H1 (cell line): ENCODE data around the gene FBXO39. TPM values are rescaled to one million over a fixed set of nuclear protein-coding genes. Genes with fewer than 3 reads are reported as not detected.

Experiments used
- CTCF ChIA-PET: fragments of 300-600 bp; sonication (Branson Sonifier 250); formaldehyde crosslinking; loops from one replicate; lab custom pipeline; 2021; ENCODE audit not compliant: partially characterized antibody; lab: Charles Lee
- POLR2A ChIA-PET: fragments of 300-600 bp; sonication (Branson Sonifier 250); formaldehyde crosslinking; loops from one replicate; lab custom pipeline; 2021; ENCODE audit warnings: inconsistent platforms; ENCODE audit not compliant: partially characterized antibody; lab: Charles Lee
- DNase-seq, 2 experiments: peaks; one replicate each; pipeline versions ENCODE4 v3.0.0 to v3.0.0-alpha.2; 2010 to 2022; ENCODE audit warnings: low spot score in 2 of 2, low read depth in 1 of 2, mixed read lengths in 1 of 2
- FAIRE-seq: peaks from 2 replicates; lab custom pipeline; 2011; peaks lifted over from hg19 to GRCh38; lab: Jason Lieb, UNC
- H2AFZ ChIP-seq: 2 replicates; pipeline ENCODE4 v1.8.1; 2012; ENCODE audit warnings: low read length, inconsistent platforms
- H2AK5ac ChIP-seq: 2 replicates; pipeline ENCODE4 v1.6.1; 2013; ENCODE audit warnings: low read depth, low read length
- H2BK120ac ChIP-seq: replicated peaks from 2 replicates; pipeline ENCODE3; 2013; ENCODE audit warnings: low read depth, low read length, inconsistent platforms
- H2BK12ac ChIP-seq: 2 replicates; pipeline ENCODE4 v1.6.1; 2013; ENCODE audit warnings: low read depth, low read length
- H2BK15ac ChIP-seq: 2 replicates; pipeline ENCODE4 v1.6.1; 2013; ENCODE audit warnings: low read length
- H2BK20ac ChIP-seq: 2 replicates; pipeline ENCODE4 v1.6.1; 2013; ENCODE audit warnings: low read length
- H2BK5ac ChIP-seq: 2 replicates; pipeline ENCODE4 v1.6.1; 2013; ENCODE audit warnings: low read depth, low read length
- H3K14ac ChIP-seq: 2 replicates; pipeline ENCODE4 v1.6.1; 2013; ENCODE audit warnings: inconsistent platforms; ENCODE audit not compliant: insufficient read length
- H3K18ac ChIP-seq: 2 replicates; pipeline ENCODE4 v1.6.1; 2013; ENCODE audit warnings: low read length; ENCODE audit errors: extremely low read depth
- H3K23ac ChIP-seq: 2 replicates; pipeline ENCODE4 v1.6.1; 2013; ENCODE audit warnings: inconsistent platforms; ENCODE audit not compliant: insufficient read length
- H3K23me2 ChIP-seq: 2 replicates; pipeline ENCODE4 v1.6.1; 2013; ENCODE audit warnings: low read depth, low read length
- H3K27ac ChIP-seq: 2 replicates; pipeline ENCODE4 v1.6.1; 2011; ENCODE audit warnings: low read depth, low read length, inconsistent platforms
- H3K27me3 ChIP-seq, 4 experiments: replicated peaks in 1 of 4; 1 replicate in 1 of 4; 2 replicates in 3 of 4; pipeline versions ENCODE4 v1.6.1 to v1.8.1; 2011 to 2013; ENCODE audit warnings: low read length in 3 of 4, mild to moderate bottlenecking in 3 of 4, inconsistent platforms in 2 of 4, mixed read lengths in 2 of 4, moderate library complexity in 1 of 4; ENCODE audit not compliant: control insufficient read depth in 3 of 4, insufficient read depth in 3 of 4; ENCODE audit errors: extremely low read depth in 1 of 4
- H3K36me3 ChIP-seq, 4 experiments: 2 replicates each; pipeline versions ENCODE4 v1.6.1 to v1.8.1; 2011 to 2013; ENCODE audit warnings: mild to moderate bottlenecking in 4 of 4, low read length in 3 of 4, moderate library complexity in 2 of 4, control low read depth in 1 of 4, inconsistent platforms in 1 of 4; ENCODE audit not compliant: insufficient read depth in 4 of 4, control insufficient read depth in 2 of 4
- H3K4ac ChIP-seq: replicated peaks from 2 replicates; pipeline ENCODE3; 2013; ENCODE audit warnings: low read length, low read depth, mixed read lengths, inconsistent platforms; ENCODE audit not compliant: insufficient read length
- H3K4me1 ChIP-seq, 4 experiments: replicated peaks in 1 of 4; 1 replicate in 1 of 4; 2 replicates in 3 of 4; pipeline versions ENCODE4 v1.6.1 to v1.8.1; 2011 to 2013; ENCODE audit warnings: low read length in 3 of 4, inconsistent platforms in 2 of 4, mixed read lengths in 1 of 4; ENCODE audit not compliant: insufficient read depth in 4 of 4, control insufficient read depth in 3 of 4
- H3K4me2 ChIP-seq, 2 experiments: 2 replicates each; pipeline versions ENCODE4 v1.6.1 to v1.8.1; 2011 to 2013; ENCODE audit warnings: low read depth in 2 of 2, low read length in 2 of 2, control low read depth in 1 of 2, inconsistent platforms in 1 of 2, mild to moderate bottlenecking in 1 of 2; ENCODE audit not compliant: insufficient read depth in 1 of 2
- H3K4me3 ChIP-seq, 4 experiments: fragments of 200-600, 300-600 bp in 1 of 4; sonication (generic), shearing (Covaris generic), sonication (Bioruptor Twin) in 1 of 4; 2 replicates each; pipeline versions ENCODE4 v1.5.1 to v1.8.1; 2011 to 2016; ENCODE audit warnings: low read length in 4 of 4, low read depth in 3 of 4, control low read depth in 2 of 4, inconsistent platforms in 2 of 4, mild to moderate bottlenecking in 2 of 4, mixed read lengths in 1 of 4, moderate library complexity in 1 of 4; ENCODE audit not compliant: insufficient read depth in 2 of 4; ENCODE audit errors: extremely low read depth in 1 of 4
- H3K56ac ChIP-seq: replicated peaks from 2 replicates; pipeline ENCODE3; 2013; ENCODE audit warnings: low read depth, mild to moderate bottlenecking, mixed read lengths, low read length, inconsistent platforms; ENCODE audit not compliant: insufficient read length
- H3K79me1 ChIP-seq: 2 replicates; pipeline ENCODE4 v1.6.1; 2013; ENCODE audit warnings: low read depth, low read length, control low read depth
- H3K79me2 ChIP-seq, 2 experiments: 2 replicates each; pipeline versions ENCODE4 v1.6.1 to v1.8.1; 2012 to 2013; ENCODE audit warnings: low read length in 2 of 2, mild to moderate bottlenecking in 2 of 2, inconsistent platforms in 1 of 2; ENCODE audit not compliant: insufficient read depth in 2 of 2, control insufficient read depth in 1 of 2
- H3K9ac ChIP-seq, 4 experiments: replicated peaks in 1 of 4; 1 replicate in 1 of 4; 2 replicates in 3 of 4; pipeline versions ENCODE4 v1.6.1 to v1.8.1; 2011 to 2013; ENCODE audit warnings: low read depth in 3 of 4, low read length in 3 of 4, control low read depth in 2 of 4, mild to moderate bottlenecking in 2 of 4, moderate library complexity in 2 of 4, inconsistent platforms in 1 of 4; ENCODE audit errors: extremely low read depth in 1 of 4
- H3K9me3 ChIP-seq, 2 experiments: 2 replicates each; pipeline versions ENCODE4 v1.6.1 to v1.8.1; 2012 to 2013; ENCODE audit warnings: mild to moderate bottlenecking in 2 of 2, moderate library complexity in 2 of 2, control low read depth in 1 of 2, inconsistent platforms in 1 of 2, low read depth in 1 of 2, low read length in 1 of 2, mixed read lengths in 1 of 2; ENCODE audit not compliant: insufficient read depth in 2 of 2
- H4K20me1 ChIP-seq, 2 experiments: replicated peaks in 1 of 2; 2 replicates each; pipeline versions ENCODE3 to v1.8.1; 2011 to 2013; ENCODE audit warnings: inconsistent platforms in 2 of 2, low read length in 2 of 2, mild to moderate bottlenecking in 1 of 2; ENCODE audit not compliant: insufficient read depth in 2 of 2, control insufficient read depth in 1 of 2
- H4K5ac ChIP-seq: 2 replicates; pipeline ENCODE4 v1.6.1; 2013; ENCODE audit warnings: low read length, low read depth, mixed read lengths, inconsistent platforms; ENCODE audit not compliant: insufficient read length
- H4K8ac ChIP-seq: 2 replicates; pipeline ENCODE4 v1.8.0; 2013; ENCODE audit warnings: mild to moderate bottlenecking, moderate library complexity, low read length, inconsistent platforms; ENCODE audit not compliant: insufficient read depth; ENCODE audit errors: extremely low read depth
- H4K91ac ChIP-seq: replicated peaks from 2 replicates; pipeline ENCODE3; 2013; ENCODE audit warnings: low read length, mixed read lengths, inconsistent platforms; ENCODE audit not compliant: insufficient read length
- CHD2 ChIP-seq: IDR thresholded peaks from 2 replicates; pipeline ENCODE4 v1.6.1; 2012; ENCODE audit warnings: low read length, improper control_type of control experiment
- WGBS, 2 experiments: shearing (Covaris generic) in 1 of 2; methylation state at CpG; one replicate each; pipeline versions ENCODE4 v1.1.6 to v1.1.7; 2013 to 2015; ENCODE audit warnings: low lambda C conversion rate in 2 of 2, mixed read lengths in 2 of 2, inconsistent platforms in 1 of 2, low coverage in 1 of 2, missing lambda C conversion rate in 1 of 2; ENCODE audit not compliant: insufficient replicate concordance in 2 of 2, insufficient coverage in 1 of 2, insufficient read length in 1 of 2; ENCODE audit errors: extremely low coverage in 1 of 2, missing lambda C conversion rate in 1 of 2; 5-methylcytosine and 5-hydroxymethylcytosine counted together
- polyA plus RNA-seq, 7 experiments: library from polyadenylated mRNA; depleted of rRNA in 3 of 7; stranded (reverse) in 5 of 7; unstranded in 2 of 7; fragments of >200 nt in 5 of 7; fragments of 200-250 nt in 2 of 7; gene quantifications; 1 replicate in 5 of 7; 2 replicates in 1 of 7; 4 replicates in 1 of 7; pipeline versions ENCODE4 v1.2.1 to v1.2.3, GENCODE V29; 2011 to 2013; ENCODE audit warnings: missing spikeins in 2 of 7, mixed read lengths in 2 of 7
- total RNA-seq: library from RNA; stranded (reverse); fragmentation: NEBNext Ultra II Directional; extraction: Animal tissue kit (Norgen Biotek cat#: 25700); gene quantifications from 2 replicates; pipeline ENCODE4 v1.2.1, GENCODE V29; 2021

The FBXO39 gene
- total and polyA plus RNA-seq, 2 of the 8 experiments (the other 6 are each of a cell fraction or from before 2014, with no cell fraction given) = 0.12 to 0.22 TPM

GRCh38 chr17:6780886-6781285 lies 4.9 kb downstream of the FBXO39 start:
- Histone ChIP-seq H4K91ac (no peak overlapping the region), H2BK120ac (no peak overlapping the region), H2BK15ac (no peak overlapping the region), H3K4me3 (no peak overlapping the region), H4K20me1 (no peaks in the 10 kb centered on the region), H3K56ac (no peak overlapping the region), H3K27ac (no peak overlapping the region), H4K5ac (no peak overlapping the region), H3K9ac (no peak overlapping the region), H4K8ac (no peak overlapping the region), H3K14ac (no peak overlapping the region), H3K23ac (no peak overlapping the region), H3K4me1 (0 out of 7 replicates have a peak, but pooled peaks cover 0 to under 1% (median 0%) of the 10 kb centered on the region in 4 experiments), H3K36me3 (no peaks in the 10 kb centered on the region), H3K9me3 (no peaks in the 10 kb centered on the region), H3K27me3 (peaks cover 2 to 12% (median 10%) of the 10 kb centered on the region in 4 experiments), H2BK5ac (no peak overlapping the region), H3K79me1 (no peaks in the 10 kb centered on the region; the same call in 1 of the 2 replicates), H3K4ac (no peak overlapping the region), H3K4me2 (no peak overlapping the region), H2BK20ac (no peak overlapping the region), H2AFZ (no peak overlapping the region), H3K79me2 (no peaks in the 10 kb centered on the region), H3K23me2 (peaks cover 6% of the 10 kb centered on the region; the same call in 1 of the 2 replicates), H2BK12ac (no peak overlapping the region), H3K18ac (no peak overlapping the region), H2AK5ac (no peak overlapping the region)
- WGBS, 2 experiments = 95% methylated on average over 3 of the region's 3 CpGs; no CpG with 5 or more reads in 1 of the 2 experiments
- CTCF ChIA-PET = interaction anchor here (1.0 kb wide), 1 partner anchor 113 kb away, joined by 3 read pairs; no protein-coding TSS in a partner anchor
- POLR2A ChIA-PET = interaction anchor here (1.4 kb wide), 1 partner anchor 10 kb away, joined by 3 read pairs; no protein-coding TSS in a partner anchor
- DNase-seq (no peak), FAIRE-seq (no peak)
- TF ChIP-seq CHD2 = no peak
